ENCODE results near the gene CBFA2T2. TPM values are rescaled to one million over a fixed set of nuclear protein-coding genes. Genes with fewer than 3 reads are reported as not detected.

The CBFA2T2 gene
- total RNA-seq, 1 experiment from 2014 or later: 15.4 TPM

DNA sequence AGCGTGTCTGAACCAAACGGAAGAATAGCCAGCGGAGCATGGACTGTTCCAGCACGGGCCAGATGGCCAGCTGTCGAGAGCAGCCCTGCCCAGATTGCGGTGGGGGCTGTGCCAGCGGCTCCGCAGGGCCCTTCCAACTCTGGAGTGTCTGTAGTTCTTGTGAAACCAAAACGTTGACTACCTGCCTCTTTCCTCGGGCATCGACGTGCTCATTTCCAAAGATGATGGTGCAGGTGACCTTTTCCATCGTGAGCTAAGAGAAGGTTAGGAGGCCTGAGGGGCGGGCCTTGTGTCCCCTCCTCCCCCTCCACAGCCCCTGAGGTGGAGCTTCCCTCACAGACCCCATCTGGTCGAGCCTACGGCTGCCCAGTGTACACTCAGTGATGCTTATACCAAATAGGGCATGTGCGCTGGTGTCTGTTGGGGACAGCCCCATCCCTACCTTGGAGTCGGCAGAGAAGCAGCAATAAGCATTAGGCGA is 159.3 kb downstream of the CBFA2T2 start:
- CTCF ChIA-PET: interaction anchor here (1.0 to 1.9 kb wide), 7 partner anchors 13 to 419 kb away, joined by 3 to 10 read pairs (median 4); partner anchors contain the start of gene C20orf144
- intact Hi-C loops (cut with micrococcal nuclease): no loop called here
- BruUV-seq (replicated peaks): no TSS peak
- Mint-ChIP-seq H3K9me3 (ENCODE audit: unreplicated experiment) (no peaks in the 10 kb centered on the region), H3K27me3 (ENCODE audit: insufficient read depth, unreplicated experiment) (no peaks in the 10 kb centered on the region), H3K4me3 (ENCODE audit: unreplicated experiment) (no peak overlapping the region), H3K27ac (ENCODE audit: low read depth, unreplicated experiment) (no peak overlapping the region), H3K36me3 (ENCODE audit: insufficient read depth, unreplicated experiment) (peaks cover 35% of the 10 kb centered on the region), H3K4me1 (ENCODE audit: insufficient read depth, unreplicated experiment) (peaks cover 10% of the 10 kb centered on the region)
- TF ChIP-seq, protein P1, sequence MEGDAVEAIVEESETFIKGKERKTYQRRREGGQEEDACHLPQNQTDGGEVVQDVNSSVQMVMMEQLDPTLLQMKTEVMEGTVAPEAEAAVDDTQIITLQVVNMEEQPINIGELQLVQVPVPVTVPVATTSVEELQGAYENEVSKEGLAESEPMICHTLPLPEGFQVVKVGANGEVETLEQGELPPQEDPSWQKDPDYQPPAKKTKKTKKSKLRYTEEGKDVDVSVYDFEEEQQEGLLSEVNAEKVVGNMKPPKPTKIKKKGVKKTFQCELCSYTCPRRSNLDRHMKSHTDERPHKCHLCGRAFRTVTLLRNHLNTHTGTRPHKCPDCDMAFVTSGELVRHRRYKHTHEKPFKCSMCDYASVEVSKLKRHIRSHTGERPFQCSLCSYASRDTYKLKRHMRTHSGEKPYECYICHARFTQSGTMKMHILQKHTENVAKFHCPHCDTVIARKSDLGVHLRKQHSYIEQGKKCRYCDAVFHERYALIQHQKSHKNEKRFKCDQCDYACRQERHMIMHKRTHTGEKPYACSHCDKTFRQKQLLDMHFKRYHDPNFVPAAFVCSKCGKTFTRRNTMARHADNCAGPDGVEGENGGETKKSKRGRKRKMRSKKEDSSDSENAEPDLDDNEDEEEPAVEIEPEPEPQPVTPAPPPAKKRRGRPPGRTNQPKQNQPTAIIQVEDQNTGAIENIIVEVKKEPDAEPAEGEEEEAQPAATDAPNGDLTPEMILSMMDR (IDR thresholded peaks at IDR 0.05; ENCODE audit: unreplicated experiment): no peak
- no peak for DNase-seq (ENCODE audit: unreplicated experiment)
- POLR2A ChIA-PET: interaction anchor here (3.8 kb wide), 1 partner anchor 14 kb away, joined by 13 read pairs; no protein-coding TSS in a partner anchor

DNA sequence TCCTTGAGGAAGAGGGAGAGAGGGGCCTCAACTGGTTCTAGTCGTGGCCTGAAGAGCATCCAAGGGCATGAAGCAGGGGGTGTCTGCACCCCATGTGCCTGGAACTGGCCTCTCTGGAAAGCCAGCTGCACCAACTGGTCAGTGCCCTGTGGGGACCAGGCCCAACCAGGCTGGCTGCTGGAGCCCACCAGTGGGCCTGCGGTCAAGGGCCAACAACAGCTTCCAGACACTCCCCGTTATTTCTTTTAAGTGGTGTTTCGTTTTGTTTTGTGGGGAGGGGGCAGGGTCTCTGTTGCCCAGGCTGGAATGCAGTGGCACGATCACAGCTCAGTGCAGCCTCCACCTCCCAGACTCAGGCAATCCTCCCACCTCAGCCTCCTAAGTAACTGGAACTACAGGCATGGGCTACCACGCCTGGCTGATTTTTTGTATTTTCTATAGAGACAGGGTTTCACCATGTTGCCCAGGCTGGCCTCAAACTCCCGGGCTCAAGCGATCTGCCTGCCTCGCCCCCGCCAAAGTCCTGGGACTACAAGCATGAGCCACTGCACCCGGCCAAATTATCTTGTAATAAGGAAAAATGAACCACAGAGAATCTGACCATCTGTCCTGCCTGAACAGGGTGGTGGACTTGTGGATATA is 160.3 kb downstream of the CBFA2T2 start:
- no peak overlapping the region for H3K4me3 Mint-ChIP-seq (ENCODE audit: unreplicated experiment)
- H3K36me3 Mint-ChIP-seq (ENCODE audit: insufficient read depth, unreplicated experiment): peaks cover 33% of the 10 kb centered on the region
- BruUV-seq (replicated peaks): no TSS peak
- CTCF ChIA-PET: interaction anchor here (0.9 to 5.6 kb wide), 5 partner anchors 12 to 193 kb away, joined by 3 to 28 read pairs (median 3); partner anchors contain the start of genes ACTL10 and C20orf144
- no peak for DNase-seq (ENCODE audit: unreplicated experiment)
- H3K27ac Mint-ChIP-seq (ENCODE audit: low read depth, unreplicated experiment): no peak overlapping the region
- H3K27me3 Mint-ChIP-seq (ENCODE audit: insufficient read depth, unreplicated experiment): no peaks in the 10 kb centered on the region
- TF ChIP-seq, protein P1 (IDR thresholded peaks at IDR 0.05; ENCODE audit: unreplicated experiment): no peak
- H3K4me1 Mint-ChIP-seq (ENCODE audit: insufficient read depth, unreplicated experiment): peaks cover 10% of the 10 kb centered on the region
- POLR2A ChIA-PET: interaction anchor here (0.9 to 3.8 kb wide), 2 partner anchors 13 to 16 kb away, joined by 3 to 13 read pairs; partner anchors contain the start of gene ACTL10
- intact Hi-C loops (cut with micrococcal nuclease): no loop called here
- H3K9me3 Mint-ChIP-seq (ENCODE audit: unreplicated experiment): no peaks in the 10 kb centered on the region

- no peaks in the 10 kb centered on the region for H3K9me3 Mint-ChIP-seq (ENCODE audit: unreplicated experiment)
- CTCF ChIA-PET: interaction anchor here (0.7 to 5.6 kb wide), 6 partner anchors 12 to 194 kb away, joined by 3 to 28 read pairs (median 4); partner anchors contain the start of gene ACTL10
- TF ChIP-seq, protein P1 (IDR thresholded peaks at IDR 0.05; ENCODE audit: unreplicated experiment): no peak
- no peaks in the 10 kb centered on the region for H3K27me3 Mint-ChIP-seq (ENCODE audit: insufficient read depth, unreplicated experiment)
- H3K27ac Mint-ChIP-seq (ENCODE audit: low read depth, unreplicated experiment): no peak overlapping the region
- no peak overlapping the region for H3K4me3 Mint-ChIP-seq (ENCODE audit: unreplicated experiment)
- peaks cover 10% of the 10 kb centered on the region for H3K4me1 Mint-ChIP-seq (ENCODE audit: insufficient read depth, unreplicated experiment)
- peaks cover 32% of the 10 kb centered on the region for H3K36me3 Mint-ChIP-seq (ENCODE audit: insufficient read depth, unreplicated experiment)
- POLR2A ChIA-PET: interaction anchor here (0.7 to 1.0 kb wide), 4 partner anchors 13 to 705 kb away, joined by 3 to 4 read pairs (median 4); no protein-coding TSS in a partner anchor
- no TSS peak for BruUV-seq (replicated peaks)
- no peak for DNase-seq (ENCODE audit: unreplicated experiment)
- intact Hi-C loops (cut with micrococcal nuclease): no loop called here
Observed at GRCh38 chr20:33650753-33651561, 161.1 kb downstream of the CBFA2T2 start.
